ENCODE results near the gene KRTAP4-11.

DNA sequence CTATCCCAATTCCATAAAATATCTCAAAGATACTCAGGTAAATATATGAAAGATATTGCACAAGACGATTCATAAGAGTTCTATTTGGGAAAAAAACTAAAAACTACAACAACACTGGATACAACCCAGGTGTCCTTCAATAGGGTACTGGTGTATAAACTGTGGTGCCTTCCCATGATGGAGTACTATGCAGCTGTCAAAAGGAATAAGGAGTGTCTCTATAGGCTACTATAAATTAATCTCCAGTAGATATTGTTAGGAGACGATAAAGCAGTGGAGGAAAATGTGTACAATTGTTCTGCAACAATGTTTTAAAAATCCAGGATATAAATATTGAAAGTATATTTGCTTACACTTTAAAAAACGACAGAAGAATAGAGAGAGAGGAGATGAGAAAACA, 8.2 kb upstream of the KRTAP4-11 start:
- TF ChIP-seq, protein P1, sequence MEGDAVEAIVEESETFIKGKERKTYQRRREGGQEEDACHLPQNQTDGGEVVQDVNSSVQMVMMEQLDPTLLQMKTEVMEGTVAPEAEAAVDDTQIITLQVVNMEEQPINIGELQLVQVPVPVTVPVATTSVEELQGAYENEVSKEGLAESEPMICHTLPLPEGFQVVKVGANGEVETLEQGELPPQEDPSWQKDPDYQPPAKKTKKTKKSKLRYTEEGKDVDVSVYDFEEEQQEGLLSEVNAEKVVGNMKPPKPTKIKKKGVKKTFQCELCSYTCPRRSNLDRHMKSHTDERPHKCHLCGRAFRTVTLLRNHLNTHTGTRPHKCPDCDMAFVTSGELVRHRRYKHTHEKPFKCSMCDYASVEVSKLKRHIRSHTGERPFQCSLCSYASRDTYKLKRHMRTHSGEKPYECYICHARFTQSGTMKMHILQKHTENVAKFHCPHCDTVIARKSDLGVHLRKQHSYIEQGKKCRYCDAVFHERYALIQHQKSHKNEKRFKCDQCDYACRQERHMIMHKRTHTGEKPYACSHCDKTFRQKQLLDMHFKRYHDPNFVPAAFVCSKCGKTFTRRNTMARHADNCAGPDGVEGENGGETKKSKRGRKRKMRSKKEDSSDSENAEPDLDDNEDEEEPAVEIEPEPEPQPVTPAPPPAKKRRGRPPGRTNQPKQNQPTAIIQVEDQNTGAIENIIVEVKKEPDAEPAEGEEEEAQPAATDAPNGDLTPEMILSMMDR (IDR thresholded peaks at IDR 0.05), result no peak
- no peak for TF ChIP-seq POLR2A (IDR thresholded peaks at IDR 0.05)
